Measurements from ENCODE around the gene PTDSS2. TPM values are rescaled to one million over a fixed set of nuclear protein-coding genes. Genes with fewer than 3 reads are reported as not detected.
A peak's percentile ranks its signal among the peaks of the same experiment; 100 is the strongest.

The PTDSS2 gene
- total RNA-seq, 1 donor from 2014 or later = 55.3 TPM

- Mint-ChIP-seq H3K36me3 (ENCODE audit: unreplicated experiment) (no peaks in the 10 kb centered on the region), H3K27me3 (ENCODE audit: unreplicated experiment) (no peaks in the 10 kb centered on the region), H3K27ac (ENCODE audit: unreplicated experiment) (peak overlapping the region; percentile 68), H3K4me1 (ENCODE audit: unreplicated experiment) (peaks cover 19% of the 10 kb centered on the region), H3K9me3 (ENCODE audit: unreplicated experiment) (no peaks in the 10 kb centered on the region), H3K4me3 (ENCODE audit: unreplicated experiment) (peak overlapping the region; percentile 56)
- DNase-seq (ENCODE audit: extremely low spot score, unreplicated experiment) = no peak
- no peak for TF ChIP-seq CTCF (IDR thresholded peaks at IDR 0.05)
Measured at GRCh38 chr11:405323-405953, 44.6 kb upstream of the PTDSS2 start.

GRCh38 chr11:405954-406795, 43.9 kb upstream of the PTDSS2 start:
- no peak for DNase-seq (ENCODE audit: extremely low spot score, unreplicated experiment)
- peaks cover 19% of the 10 kb centered on the region for H3K4me1 Mint-ChIP-seq (ENCODE audit: unreplicated experiment)
- H3K36me3 Mint-ChIP-seq (ENCODE audit: unreplicated experiment) = no peaks in the 10 kb centered on the region
- H3K4me3 Mint-ChIP-seq (ENCODE audit: unreplicated experiment) = peak overlapping the region; percentile 56
- no peaks in the 10 kb centered on the region for H3K27me3 Mint-ChIP-seq (ENCODE audit: unreplicated experiment)
- H3K27ac Mint-ChIP-seq (ENCODE audit: unreplicated experiment) = no peak overlapping the region
- no peak for TF ChIP-seq CTCF (IDR thresholded peaks at IDR 0.05)
- no peaks in the 10 kb centered on the region for H3K9me3 Mint-ChIP-seq (ENCODE audit: unreplicated experiment)

GRCh38 chr11:406796-407650, 43.1 kb upstream of the PTDSS2 start:
- Mint-ChIP-seq H3K9me3 (ENCODE audit: unreplicated experiment) (no peaks in the 10 kb centered on the region), H3K4me1 (ENCODE audit: unreplicated experiment) (peaks cover 19% of the 10 kb centered on the region), H3K36me3 (ENCODE audit: unreplicated experiment) (no peaks in the 10 kb centered on the region), H3K27me3 (ENCODE audit: unreplicated experiment) (no peaks in the 10 kb centered on the region), H3K27ac (ENCODE audit: unreplicated experiment) (no peak overlapping the region), H3K4me3 (ENCODE audit: unreplicated experiment) (peak overlapping the region; percentile 63)
- no peak for TF ChIP-seq CTCF (IDR thresholded peaks at IDR 0.05)
- DNase-seq (ENCODE audit: extremely low spot score, unreplicated experiment) = no peak

- Mint-ChIP-seq H3K27me3 (ENCODE audit: unreplicated experiment) (no peaks in the 10 kb centered on the region), H3K36me3 (ENCODE audit: unreplicated experiment) (no peaks in the 10 kb centered on the region), H3K27ac (ENCODE audit: unreplicated experiment) (no peak overlapping the region), H3K9me3 (ENCODE audit: unreplicated experiment) (no peaks in the 10 kb centered on the region), H3K4me3 (ENCODE audit: unreplicated experiment) (no peak overlapping the region), H3K4me1 (ENCODE audit: unreplicated experiment) (peaks cover 19% of the 10 kb centered on the region)
- TF ChIP-seq CTCF (IDR thresholded peaks at IDR 0.05) = no peak
- DNase-seq (ENCODE audit: extremely low spot score, unreplicated experiment) = no peak
Measured at GRCh38 chr11:407651-408123, 42.4 kb upstream of the PTDSS2 start.

Measured in osteocyte (in vitro differentiated cells).